Lower leg skin (tissue), 4 donors: ENCODE results near the gene ZBTB49. TPM values are rescaled to one million over a fixed set of nuclear protein-coding genes. Genes with fewer than 3 reads are reported as not detected.
A peak's percentile ranks its signal among the peaks of the same experiment; 100 is the strongest.
"Not testable (repeated sequence)": the region's sequence is repeated elsewhere in the genome, so short reads cannot be mapped to it uniquely, and the experiment has no call there.

Source experiments
- DNase-seq, 2 donors: peaks; one replicate each; pipeline ENCODE4 v3.0.0-alpha.2; 2019; ENCODE audit warnings: low spot score in 2 of 2
- H3K4me3 ChIP-seq: fragments of 200-600 bp; sonication (generic); 2 replicates; pipeline ENCODE4 v1.5.1; 2017; ENCODE audit warnings: mild to moderate bottlenecking, low read depth; ENCODE audit not compliant: poor library complexity, severe bottlenecking
- CTCF ChIP-seq, 3 donors: fragments of 450-650 bp; IDR thresholded peaks; one replicate each; pipeline ENCODE4 v1.5.1; 2016; ENCODE audit warnings: antibody characterized with exemption in 3 of 3, mild to moderate bottlenecking in 3 of 3, moderate library complexity in 2 of 3
- POLR2A ChIP-seq, 2 donors: fragments of 450-650 bp; IDR thresholded peaks; one replicate each; pipeline ENCODE4 v1.6.1; 2016 to 2017; ENCODE audit warnings: antibody characterized with exemption in 2 of 2, mild to moderate bottlenecking in 1 of 2, moderate library complexity in 1 of 2
- WGBS, 2 donors: methylation state at CpG; one replicate each; pipeline ENCODE4 v1.1.5; 2018; 5-methylcytosine and 5-hydroxymethylcytosine counted together
- intact Hi-C: fragments of 100-400 bp; cut with DNase I; formaldehyde crosslinking; loops from one replicate; pipeline ENCODE4 v1.15.0; 2023; ENCODE audit warnings: low total_unique reads
- total RNA-seq, 4 donors: library from RNA; depleted of rRNA; stranded (reverse); fragments of >200 nt; gene quantifications; one replicate each; pipeline ENCODE4 v1.1.0, GENCODE V29; 2016

ZBTB49 gene
- 10 to 100 TPM in 1 of 4 donors, 1 to 10 TPM in 3; 4.9 to 29.5 (median 6.9) TPM for total RNA-seq

GRCh38 chr4:4289941-4290850 is at the start of gene ZBTB49, which contains the start of gene LYAR:
Gene ZBTB49, plus strand, starts transcription at chr4:4290251. Its CDS starts 9,695 bp downstream, at chr4:4299946.
Gene LYAR, minus strand, starts transcription at chr4:4290154. Its CDS starts 6,412 bp downstream, at chr4:4283742.
- 0 to 1% methylated on average over 66 to 72 of the region's 77 CpGs for WGBS, 2 donors
- TF ChIP-seq POLR2A (IDR thresholded peaks at IDR 0.05) (no peak), CTCF (IDR thresholded peaks at IDR 0.05) (no peak)
- H3K4me3 ChIP-seq, result peak within 1 kb of the TSS; percentile 70
- intact Hi-C loops, result no loop called here
- peak; percentile 89 to 98 for DNase-seq

- intact Hi-C loops, result no loop called here
- TF ChIP-seq CTCF (IDR thresholded peaks at IDR 0.05) (no peak), POLR2A (IDR thresholded peaks at IDR 0.05) (no peak)
- H3K4me3 ChIP-seq, result no peak overlapping the region
- WGBS, 2 donors, result 97 to 100% methylated on average over 1 of the region's 1 CpG
- no peak for DNase-seq
Measured at GRCh38 chr4:4245172-4245571, 44.9 kb upstream of the ZBTB49 start.

- intact Hi-C loops, result no loop called here
- TF ChIP-seq CTCF (IDR thresholded peaks at IDR 0.05), result no peak
- TF ChIP-seq POLR2A (IDR thresholded peaks at IDR 0.05), result no peak
- 0 to 1% methylated on average over 12 of the region's 12 CpGs for WGBS, 2 donors
- H3K4me3 ChIP-seq, result peak overlapping the region; percentile 79
- DNase-seq, result no peak
Measured at GRCh38 chr4:4247696-4248028, 42.4 kb upstream of the ZBTB49 start.

- WGBS, 2 donors, result 1 to 2% methylated on average over 43 to 61 of the region's 62 CpGs
- intact Hi-C loops, result no loop called here
- H3K4me3 ChIP-seq, result peak within 1 kb of the TSS; percentile 79
- peak; percentile 92 to 98 for DNase-seq
- TF ChIP-seq CTCF (IDR thresholded peaks at IDR 0.05) (no peak), POLR2A (IDR thresholded peaks at IDR 0.05) (peak in 1 of 2 donors; percentile 43)
Measured at GRCh38 chr4:4248029-4248884, 41.8 kb upstream of the ZBTB49 start, which contains the start of gene TMEM128. Gene TMEM128, minus strand, starts transcription at chr4:4248223. Its CDS starts 21 bp downstream, at chr4:4248202.

- TF ChIP-seq POLR2A (IDR thresholded peaks at IDR 0.05) (no peak), CTCF (IDR thresholded peaks at IDR 0.05) (no peak)
- DNase-seq, result no peak
- H3K4me3 ChIP-seq, result peak overlapping the region; percentile 79
- intact Hi-C loops, result no loop called here
- 14 to 19% methylated on average over 10 of the region's 10 CpGs for WGBS, 2 donors
Measured at GRCh38 chr4:4248885-4249203, 41.2 kb upstream of the ZBTB49 start.

- 87 to 92% methylated on average over 15 of the region's 15 CpGs for WGBS, 2 donors
- intact Hi-C loops, result not testable (repeated sequence)
Measured at GRCh38 chr4:4249342-4249741, 40.7 kb upstream of the ZBTB49 start.

More at GRCh38 chr4:4249342-4249741, 40.7 kb upstream of the ZBTB49 start:
- H3K4me3 ChIP-seq, DNase-seq: not testable (repeated sequence)
